Neural progenitor cell (in vitro differentiated cells): ENCODE data around the gene CSF1.
"Not testable (repeated sequence)": the region's sequence is repeated elsewhere in the genome, so short reads cannot be mapped to it uniquely, and the experiment has no call there.

Source experiments
- EZH2 ChIP-seq: fragments of 200-600 bp; sonication (generic); IDR thresholded peaks from 2 replicates; pipeline ENCODE4 v1.6.1; 2017; ENCODE audit warnings: antibody characterized with exemption, mild to moderate bottlenecking, moderate library complexity
- TF ChIP-seq, protein P1 (sequence below): fragments of 200-600 bp; sonication (generic); IDR thresholded peaks from 2 replicates; pipeline ENCODE4 v1.5.1; 2017; ENCODE audit warnings: antibody characterized with exemption, mild to moderate bottlenecking

DNA sequence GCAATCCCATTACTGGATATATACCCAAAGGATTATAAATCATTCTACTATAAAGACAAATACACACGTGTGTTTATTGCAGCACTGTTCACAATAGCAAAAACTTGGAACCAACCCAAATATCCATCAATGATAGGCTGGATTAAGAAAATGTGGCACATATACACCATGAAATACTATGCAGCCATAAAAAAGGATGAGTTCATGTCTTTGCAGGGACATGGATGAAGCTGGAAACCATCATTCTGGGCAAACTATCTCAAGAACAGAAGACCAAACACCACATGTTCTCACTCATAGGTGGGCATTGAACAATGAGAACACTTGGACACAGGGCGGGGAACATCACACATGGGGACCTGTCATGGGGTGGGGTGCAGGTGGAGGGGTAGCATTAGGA lies 49.0 kb upstream of the CSF1 start:
- TF ChIP-seq, protein P1, sequence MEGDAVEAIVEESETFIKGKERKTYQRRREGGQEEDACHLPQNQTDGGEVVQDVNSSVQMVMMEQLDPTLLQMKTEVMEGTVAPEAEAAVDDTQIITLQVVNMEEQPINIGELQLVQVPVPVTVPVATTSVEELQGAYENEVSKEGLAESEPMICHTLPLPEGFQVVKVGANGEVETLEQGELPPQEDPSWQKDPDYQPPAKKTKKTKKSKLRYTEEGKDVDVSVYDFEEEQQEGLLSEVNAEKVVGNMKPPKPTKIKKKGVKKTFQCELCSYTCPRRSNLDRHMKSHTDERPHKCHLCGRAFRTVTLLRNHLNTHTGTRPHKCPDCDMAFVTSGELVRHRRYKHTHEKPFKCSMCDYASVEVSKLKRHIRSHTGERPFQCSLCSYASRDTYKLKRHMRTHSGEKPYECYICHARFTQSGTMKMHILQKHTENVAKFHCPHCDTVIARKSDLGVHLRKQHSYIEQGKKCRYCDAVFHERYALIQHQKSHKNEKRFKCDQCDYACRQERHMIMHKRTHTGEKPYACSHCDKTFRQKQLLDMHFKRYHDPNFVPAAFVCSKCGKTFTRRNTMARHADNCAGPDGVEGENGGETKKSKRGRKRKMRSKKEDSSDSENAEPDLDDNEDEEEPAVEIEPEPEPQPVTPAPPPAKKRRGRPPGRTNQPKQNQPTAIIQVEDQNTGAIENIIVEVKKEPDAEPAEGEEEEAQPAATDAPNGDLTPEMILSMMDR = not testable (repeated sequence)
- TF ChIP-seq EZH2 = not testable (repeated sequence)
